ENCODE data around the gene VTI1A. TPM values are rescaled to one million over a fixed set of nuclear protein-coding genes. Genes with fewer than 3 reads are reported as not detected.

The VTI1A gene
- polyA plus RNA-seq, 2 of the 4 experiments (the other 2 are of a cell fraction): 17.0 to 25.3 TPM

DNA sequence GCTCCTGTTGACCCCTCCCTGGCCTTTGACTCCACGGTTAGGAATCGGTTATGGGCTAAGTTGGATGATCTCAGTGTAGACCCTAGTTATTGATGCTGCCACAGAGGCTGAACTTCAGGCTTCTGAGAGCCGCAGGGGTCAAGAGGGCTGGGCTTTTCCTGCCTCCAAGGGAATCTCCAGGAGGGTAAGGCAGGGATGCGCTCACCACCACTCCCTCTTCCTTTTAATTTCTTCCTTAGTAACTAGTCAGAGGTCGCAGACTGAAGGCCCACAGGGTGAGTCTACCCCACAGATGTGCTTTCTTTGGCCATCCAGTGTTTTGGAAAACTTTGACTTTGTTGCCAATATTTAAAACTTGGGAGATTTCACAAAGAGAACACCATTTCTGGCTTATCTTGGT is 352.0 kb downstream of the VTI1A start:
- Histone ChIP-seq H3K4me3 (no peak overlapping the region), H3K9me3 (no peaks in the 10 kb centered on the region), H3K4me1 (peaks cover 24% of the 10 kb centered on the region), H3K27ac (0 out of 6 replicates have a peak overlapping the region, but pooled peaks of 1 of the 2 experiments have one; percentile 2), H3K4me2 (no peak overlapping the region)
- TF ChIP-seq JUN (IDR thresholded peaks at IDR 0.05) (no peak), RFX5 (IDR thresholded peaks at IDR 0.05) (no peak), KDM1A (IDR thresholded peaks at IDR 0.05; ENCODE audit: low read depth) (no peak)
- TF ChIP-seq, protein P1, sequence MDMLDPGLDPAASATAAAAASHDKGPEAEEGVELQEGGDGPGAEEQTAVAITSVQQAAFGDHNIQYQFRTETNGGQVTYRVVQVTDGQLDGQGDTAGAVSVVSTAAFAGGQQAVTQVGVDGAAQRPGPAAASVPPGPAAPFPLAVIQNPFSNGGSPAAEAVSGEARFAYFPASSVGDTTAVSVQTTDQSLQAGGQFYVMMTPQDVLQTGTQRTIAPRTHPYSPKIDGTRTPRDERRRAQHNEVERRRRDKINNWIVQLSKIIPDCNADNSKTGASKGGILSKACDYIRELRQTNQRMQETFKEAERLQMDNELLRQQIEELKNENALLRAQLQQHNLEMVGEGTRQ (IDR thresholded peaks at IDR 0.05): no peak
- TF ChIP-seq, protein P2, sequence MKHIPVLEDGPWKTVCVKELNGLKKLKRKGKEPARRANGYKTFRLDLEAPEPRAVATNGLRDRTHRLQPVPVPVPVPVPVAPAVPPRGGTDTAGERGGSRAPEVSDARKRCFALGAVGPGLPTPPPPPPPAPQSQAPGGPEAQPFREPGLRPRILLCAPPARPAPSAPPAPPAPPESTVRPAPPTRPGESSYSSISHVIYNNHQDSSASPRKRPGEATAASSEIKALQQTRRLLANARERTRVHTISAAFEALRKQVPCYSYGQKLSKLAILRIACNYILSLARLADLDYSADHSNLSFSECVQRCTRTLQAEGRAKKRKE (CRISPR knock-in tag; IDR thresholded peaks at IDR 0.05; ENCODE audit: low read depth): no peak
- TF ChIP-seq, protein P3, sequence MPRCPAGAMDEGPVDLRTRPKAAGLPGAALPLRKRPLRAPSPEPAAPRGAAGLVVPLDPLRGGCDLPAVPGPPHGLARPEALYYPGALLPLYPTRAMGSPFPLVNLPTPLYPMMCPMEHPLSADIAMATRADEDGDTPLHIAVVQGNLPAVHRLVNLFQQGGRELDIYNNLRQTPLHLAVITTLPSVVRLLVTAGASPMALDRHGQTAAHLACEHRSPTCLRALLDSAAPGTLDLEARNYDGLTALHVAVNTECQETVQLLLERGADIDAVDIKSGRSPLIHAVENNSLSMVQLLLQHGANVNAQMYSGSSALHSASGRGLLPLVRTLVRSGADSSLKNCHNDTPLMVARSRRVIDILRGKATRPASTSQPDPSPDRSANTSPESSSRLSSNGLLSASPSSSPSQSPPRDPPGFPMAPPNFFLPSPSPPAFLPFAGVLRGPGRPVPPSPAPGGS (IDR thresholded peaks at IDR 0.05): no peak
- ChIA-PET CTCF (no interaction called here), POLR2A (no interaction called here)
- 88% methylated on average over 5 of the region's 5 CpGs for WGBS (ENCODE audit: missing lambda C conversion rate)
- FAIRE-seq (no peak), ATAC-seq (no peak), DNase-seq (ENCODE audit: low read depth in 1 of 2, low spot score in 1 of 2) (no peak)

DNA sequence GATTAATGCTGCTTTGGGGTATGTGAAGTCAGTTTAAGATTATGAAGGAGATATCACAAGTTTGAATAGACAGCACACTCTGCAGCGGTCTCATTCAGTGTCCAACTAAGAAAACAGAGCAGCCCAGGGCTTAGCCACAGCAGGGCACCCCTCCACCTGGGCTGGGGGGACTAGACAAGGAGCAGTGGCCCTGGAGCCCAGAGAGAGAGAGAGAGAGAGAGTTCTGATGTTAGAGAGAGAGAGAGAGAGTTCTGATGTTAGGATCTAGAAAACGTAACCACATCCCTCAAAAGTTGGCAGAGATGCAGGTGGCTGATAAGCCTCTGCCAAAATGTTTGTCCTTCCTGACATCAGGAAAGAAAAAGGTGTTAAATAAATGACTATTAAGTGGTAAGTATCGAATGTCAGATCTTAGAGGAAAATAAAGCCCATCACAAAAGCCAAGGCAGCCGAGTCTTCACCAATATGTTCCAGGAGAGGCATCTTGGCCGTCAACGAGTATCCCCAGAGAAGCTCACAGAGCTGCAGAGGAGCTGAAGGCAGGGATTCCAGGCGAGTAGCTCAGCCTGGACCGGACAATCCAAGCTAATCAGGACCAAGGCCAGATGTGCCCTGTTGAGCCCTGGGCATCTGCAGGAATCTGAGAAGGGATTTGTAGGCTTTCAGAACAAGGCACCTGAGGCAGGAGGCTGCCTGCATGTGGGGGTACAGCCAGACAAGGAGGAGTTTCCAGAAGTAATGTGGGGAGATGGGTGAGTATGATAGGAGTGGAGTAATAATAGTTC is 352.9 kb downstream of the VTI1A start:
- no peak for TF ChIP-seq MAZ (IDR thresholded peaks at IDR 0.05; ENCODE audit: borderline replicate concordance, low read depth, low read length)
- TF ChIP-seq, protein P4, sequence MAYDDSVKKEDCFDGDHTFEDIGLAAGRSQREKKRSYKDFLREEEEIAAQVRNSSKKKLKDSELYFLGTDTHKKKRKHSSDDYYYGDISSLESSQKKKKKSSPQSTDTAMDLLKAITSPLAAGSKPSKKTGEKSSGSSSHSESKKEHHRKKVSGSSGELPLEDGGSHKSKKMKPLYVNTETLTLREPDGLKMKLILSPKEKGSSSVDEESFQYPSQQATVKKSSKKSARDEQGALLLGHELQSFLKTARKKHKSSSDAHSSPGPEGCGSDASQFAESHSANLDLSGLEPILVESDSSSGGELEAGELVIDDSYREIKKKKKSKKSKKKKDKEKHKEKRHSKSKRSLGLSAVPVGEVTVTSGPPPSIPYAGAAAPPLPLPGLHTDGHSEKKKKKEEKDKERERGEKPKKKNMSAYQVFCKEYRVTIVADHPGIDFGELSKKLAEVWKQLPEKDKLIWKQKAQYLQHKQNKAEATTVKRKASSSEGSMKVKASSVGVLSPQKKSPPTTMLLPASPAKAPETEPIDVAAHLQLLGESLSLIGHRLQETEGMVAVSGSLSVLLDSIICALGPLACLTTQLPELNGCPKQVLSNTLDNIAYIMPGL (CRISPR knock-in tag; IDR thresholded peaks at IDR 0.05; ENCODE audit: borderline replicate concordance): no peak
- TF ChIP-seq SMC3 (IDR thresholded peaks at IDR 0.05): no peak
- no peak for TF ChIP-seq NFE2L2 (conservative IDR thresholded peaks at IDR 0.05; ENCODE audit: low read length)
- TF ChIP-seq, protein P5, sequence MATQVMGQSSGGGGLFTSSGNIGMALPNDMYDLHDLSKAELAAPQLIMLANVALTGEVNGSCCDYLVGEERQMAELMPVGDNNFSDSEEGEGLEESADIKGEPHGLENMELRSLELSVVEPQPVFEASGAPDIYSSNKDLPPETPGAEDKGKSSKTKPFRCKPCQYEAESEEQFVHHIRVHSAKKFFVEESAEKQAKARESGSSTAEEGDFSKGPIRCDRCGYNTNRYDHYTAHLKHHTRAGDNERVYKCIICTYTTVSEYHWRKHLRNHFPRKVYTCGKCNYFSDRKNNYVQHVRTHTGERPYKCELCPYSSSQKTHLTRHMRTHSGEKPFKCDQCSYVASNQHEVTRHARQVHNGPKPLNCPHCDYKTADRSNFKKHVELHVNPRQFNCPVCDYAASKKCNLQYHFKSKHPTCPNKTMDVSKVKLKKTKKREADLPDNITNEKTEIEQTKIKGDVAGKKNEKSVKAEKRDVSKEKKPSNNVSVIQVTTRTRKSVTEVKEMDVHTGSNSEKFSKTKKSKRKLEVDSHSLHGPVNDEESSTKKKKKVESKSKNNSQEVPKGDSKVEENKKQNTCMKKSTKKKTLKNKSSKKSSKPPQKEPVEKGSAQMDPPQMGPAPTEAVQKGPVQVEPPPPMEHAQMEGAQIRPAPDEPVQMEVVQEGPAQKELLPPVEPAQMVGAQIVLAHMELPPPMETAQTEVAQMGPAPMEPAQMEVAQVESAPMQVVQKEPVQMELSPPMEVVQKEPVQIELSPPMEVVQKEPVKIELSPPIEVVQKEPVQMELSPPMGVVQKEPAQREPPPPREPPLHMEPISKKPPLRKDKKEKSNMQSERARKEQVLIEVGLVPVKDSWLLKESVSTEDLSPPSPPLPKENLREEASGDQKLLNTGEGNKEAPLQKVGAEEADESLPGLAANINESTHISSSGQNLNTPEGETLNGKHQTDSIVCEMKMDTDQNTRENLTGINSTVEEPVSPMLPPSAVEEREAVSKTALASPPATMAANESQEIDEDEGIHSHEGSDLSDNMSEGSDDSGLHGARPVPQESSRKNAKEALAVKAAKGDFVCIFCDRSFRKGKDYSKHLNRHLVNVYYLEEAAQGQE (IDR thresholded peaks at IDR 0.05): no peak
- TF ChIP-seq ZNF302 (CRISPR knock-in tag; IDR thresholded peaks at IDR 0.05): no peak
- no peak for TF ChIP-seq RAD21 (conservative IDR thresholded peaks at IDR 0.05 in 1 of 2, IDR thresholded peaks at IDR 0.05 in 1 of 2)
- TF ChIP-seq TFCP2L1 (CRISPR knock-in tag; IDR thresholded peaks at IDR 0.05): no peak
- TF ChIP-seq FOSL2 (IDR thresholded peaks at IDR 0.05): no peak
- TF ChIP-seq FOSL2 (CRISPR knock-in tag; IDR thresholded peaks at IDR 0.05): no peak
- TF ChIP-seq, protein P2 (CRISPR knock-in tag; IDR thresholded peaks at IDR 0.05; ENCODE audit: low read depth): no peak
- DNase-seq (ENCODE audit: low read depth in 1 of 2, low spot score in 1 of 2): no peak
- Histone ChIP-seq H3K4me2 (no peak overlapping the region), H3K4me1 (peaks cover 27% of the 10 kb centered on the region), H3K4me3 (no peak overlapping the region), H3K27ac (peak overlapping the region in 1 of 2 experiments; percentile 42; a peak in 3 of 6 replicates), H3K9me3 (no peaks in the 10 kb centered on the region)
- ATAC-seq: no peak
- ChIA-PET POLR2A (no interaction called here), CTCF (no interaction called here)
- WGBS (ENCODE audit: missing lambda C conversion rate): 85% methylated on average over 8 of the region's 8 CpGs
- FAIRE-seq: no peak

Measured in A549 (cell line).